GM18511 (cell line): ENCODE measurements around the gene PNPLA2.

ENCODE experiments used
- ATAC-seq: cut with Tn5 transposase; IDR thresholded peaks from one replicate; pipeline ENCODE4 v1.9.1; 2021; ENCODE audit warnings: mild to moderate bottlenecking, moderate library complexity; ENCODE audit not compliant: unreplicated experiment

The PNPLA2 gene

GRCh38 chr11:829847-830294, 11.2 kb downstream of the PNPLA2 start:
- peak; percentile 2 for ATAC-seq

- peak; percentile 29 for ATAC-seq
These were observed 11.8 kb downstream of the PNPLA2 start for GRCh38 chr11:830295-831117.

GRCh38 chr11:831118-831864, 12.6 kb downstream of the PNPLA2 start:
- no peak for ATAC-seq

- ATAC-seq = no peak
These were observed 13.3 kb downstream of the PNPLA2 start for GRCh38 chr11:831961-832528.

- ATAC-seq = no peak
These were observed 13.9 kb downstream of the PNPLA2 start, which contains the start of gene CD151 for GRCh38 chr11:832529-833113. Gene CD151, plus strand, starts transcription at chr11:832952. Its CDS starts 3,118 bp downstream, at chr11:836070.

- no peak for ATAC-seq
These were observed 14.5 kb downstream of the PNPLA2 start for GRCh38 chr11:833114-833791.

GRCh38 chr11:833849-834311, 15.2 kb downstream of the PNPLA2 start:
- ATAC-seq = no peak

- ATAC-seq = no peak
These were observed 15.9 kb downstream of the PNPLA2 start for GRCh38 chr11:834371-835316.

- no peak for ATAC-seq
These were observed 17.6 kb downstream of the PNPLA2 start for GRCh38 chr11:836274-836673.

- ATAC-seq = no peak
These were observed 18.0 kb downstream of the PNPLA2 start for GRCh38 chr11:836700-837099.

GRCh38 chr11:837189-837989, 18.7 kb downstream of the PNPLA2 start:
- no peak for ATAC-seq

GRCh38 chr11:837990-838307, 19.2 kb downstream of the PNPLA2 start:
- ATAC-seq = no peak

GRCh38 chr11:838441-839279, 19.9 kb downstream of the PNPLA2 start:
- ATAC-seq = no peak

- ATAC-seq = no peak
These were observed 20.5 kb downstream of the PNPLA2 start for GRCh38 chr11:839280-839623.

- ATAC-seq = no peak
These were observed 21.3 kb downstream of the PNPLA2 start for GRCh38 chr11:839875-840617.

GRCh38 chr11:841981-842369, 23.3 kb downstream of the PNPLA2 start:
- peak; percentile 38 for ATAC-seq

GRCh38 chr11:842370-843002, 23.8 kb downstream of the PNPLA2 start, which contains the start of the genes POLR2L and TSPAN4:
Gene POLR2L, minus strand, starts transcription at chr11:842529. Its CDS starts 21 bp downstream, at chr11:842508.
Gene TSPAN4, plus strand, starts transcription at chr11:842852. Its CDS starts 7,453 bp downstream, at chr11:850305.
- peak; percentile 74 for ATAC-seq
